Measurements from ENCODE around the gene EXT2. TPM values are rescaled to one million over a fixed set of nuclear protein-coding genes. Genes with fewer than 3 reads are reported as not detected.

Gene EXT2
- polyA plus RNA-seq, 1 of the 3 experiments (the other 2 are of a cell fraction), result 92.9 TPM

GRCh38 chr11:44258839-44259420 is 163.5 kb downstream of the EXT2 start:
- H3K27me3 ChIP-seq (ENCODE audit: insufficient read depth), result no peaks in the 10 kb centered on the region
- no peaks in the 10 kb centered on the region for H3K36me3 ChIP-seq (replicated peaks in 1 of 2; ENCODE audit: control insufficient read depth in 1 of 2, insufficient read depth in 2 of 2, low read length in 1 of 2)
- WGBS (ENCODE audit: low lambda C conversion rate), result 84% methylated on average over 5 of the region's 5 CpGs
- H2AFZ ChIP-seq (ENCODE audit: low read depth), result no peak overlapping the region
- no peaks in the 10 kb centered on the region for H3F3A ChIP-seq (replicated peaks; ENCODE audit: insufficient read depth)
- no peaks in the 10 kb centered on the region for H4K20me1 ChIP-seq (ENCODE audit: insufficient read depth)
- ChIA-PET CTCF (interaction anchor here (1.4 to 2.4 kb wide), 5 partner anchors 12 to 148 kb away, joined by 4 to 11 read pairs (median 8); no protein-coding TSS in a partner anchor), POLR2A (no interaction called here)
- TF ChIP-seq SIN3A (IDR thresholded peaks at IDR 0.05; ENCODE audit: borderline replicate concordance, low read depth, low read length) (no peak), USF2 (IDR thresholded peaks at IDR 0.05; ENCODE audit: borderline replicate concordance, low read depth, low read length) (no peak), YY1 (IDR thresholded peaks at IDR 0.05; ENCODE audit: low read depth) (no peak), REST (IDR thresholded peaks at IDR 0.05; ENCODE audit: low read depth, low read length) (no peak), MAX (IDR thresholded peaks at IDR 0.05; ENCODE audit: low read depth) (no peak), JUND (IDR thresholded peaks at IDR 0.05) (no peak), NFIC (IDR thresholded peaks at IDR 0.05; ENCODE audit: borderline replicate concordance) (no peak), NRF1 (IDR thresholded peaks at IDR 0.05; ENCODE audit: low read depth, low read length) (no peak), TAF1 (IDR thresholded peaks at IDR 0.05; ENCODE audit: borderline replicate concordance, low read depth, low read length) (no peak), MXI1 (IDR thresholded peaks at IDR 0.05; ENCODE audit: low read depth, low read length) (no peak), ELF1 (IDR thresholded peaks at IDR 0.05) (no peak), POLR2AphosphoS5 (IDR thresholded peaks at IDR 0.05; ENCODE audit: low read depth, low read length) (no peak), MEF2A (IDR thresholded peaks at IDR 0.05; ENCODE audit: borderline replicate concordance, low read depth) (no peak), EZH2phosphoT487 (IDR thresholded peaks at IDR 0.05; ENCODE audit: borderline replicate concordance, low read depth) (no peak), GABPA (IDR thresholded peaks at IDR 0.05; ENCODE audit: low read depth) (no peak)
- H3K9me2 ChIP-seq, result no peaks in the 10 kb centered on the region
- no peak for DNase-seq
- H3K79me2 ChIP-seq (ENCODE audit: insufficient read depth), result no peaks in the 10 kb centered on the region
- H3K4me2 ChIP-seq, result no peak overlapping the region
- peaks cover 0 to 12% of the 10 kb centered on the region in 2 experiments; a peak in 1 of 4 replicates for H3K4me1 ChIP-seq (ENCODE audit: control insufficient read depth in 1 of 2, insufficient read depth in 2 of 2, low read depth in 1 of 2, low read length in 1 of 2)
- H3K9me3 ChIP-seq, result no peaks in the 10 kb centered on the region
- H3K9ac ChIP-seq, result no peak overlapping the region
- H3K4me3 ChIP-seq (ENCODE audit: low read depth in 2 of 2, low read length in 1 of 2), result no peak overlapping the region
- no peak overlapping the region for H3K27ac ChIP-seq (ENCODE audit: low read depth in 2 of 2, low read length in 1 of 2)
